ENCODE data around the gene MTOR. TPM values are rescaled to one million over a fixed set of nuclear protein-coding genes. Genes with fewer than 3 reads are reported as not detected.
A peak's percentile ranks its signal among the peaks of the same experiment; 100 is the strongest.
"Not testable (repeated sequence)": the region's sequence is repeated elsewhere in the genome, so short reads cannot be mapped to it uniquely, and the experiment has no call there.

The MTOR gene
- total RNA-seq, 1 donor from 2014 or later = 54.4 TPM

DNA sequence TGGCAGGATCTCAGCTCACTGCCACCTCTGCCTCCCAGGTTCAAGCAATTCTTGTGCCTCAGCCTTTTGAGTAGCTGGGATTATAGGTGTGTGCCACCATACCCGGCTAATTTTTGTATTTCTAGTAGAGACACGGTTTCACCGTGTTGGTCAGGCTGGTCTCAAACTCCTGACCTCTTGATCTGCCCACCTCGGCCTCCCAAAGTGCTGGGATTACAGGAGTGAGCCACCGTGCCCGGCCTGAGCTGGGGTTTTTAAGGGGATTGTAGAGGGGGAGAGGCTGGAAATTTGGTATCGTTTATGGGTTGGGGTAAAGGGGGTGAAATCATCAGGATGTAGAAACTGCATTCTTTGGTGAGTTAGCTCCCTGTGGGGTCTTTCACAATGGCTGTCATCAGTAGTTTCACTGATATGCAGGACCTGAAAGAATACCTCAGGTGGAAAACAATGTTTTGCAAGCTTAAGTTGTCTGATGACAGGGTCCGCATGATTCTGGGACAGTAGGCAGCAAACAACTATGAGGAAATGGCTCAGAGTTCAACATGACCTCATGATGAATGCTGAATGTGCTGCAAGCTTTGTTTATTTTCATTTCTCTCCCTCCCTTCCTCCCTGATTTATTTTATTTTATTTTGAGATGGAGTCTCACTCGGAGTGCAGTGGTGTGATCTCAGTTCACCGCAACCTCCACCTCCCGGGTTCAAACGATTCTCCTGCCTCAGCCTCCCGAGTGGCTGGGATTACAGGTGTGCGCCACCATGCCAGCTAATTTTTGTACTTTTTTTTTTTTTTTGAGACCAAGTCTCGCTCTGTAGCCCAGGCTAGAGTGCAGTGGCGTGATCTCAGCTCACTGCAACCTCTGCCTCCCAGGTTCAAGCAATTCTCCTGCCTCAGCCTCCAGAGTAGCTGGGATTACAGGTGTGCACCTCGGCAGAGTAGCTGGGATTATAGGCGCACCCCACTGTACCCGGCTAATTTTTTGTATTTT lies 5.3 kb upstream of the MTOR start:
- intact Hi-C loops (cut with micrococcal nuclease); DNase-seq; H3K27ac Mint-ChIP-seq; H3K4me3 Mint-ChIP-seq; H3K4me1 Mint-ChIP-seq; H3K9me3 Mint-ChIP-seq; H3K27me3 Mint-ChIP-seq; H3K36me3 Mint-ChIP-seq (ENCODE audit: low read depth): not testable (repeated sequence)

DNA sequence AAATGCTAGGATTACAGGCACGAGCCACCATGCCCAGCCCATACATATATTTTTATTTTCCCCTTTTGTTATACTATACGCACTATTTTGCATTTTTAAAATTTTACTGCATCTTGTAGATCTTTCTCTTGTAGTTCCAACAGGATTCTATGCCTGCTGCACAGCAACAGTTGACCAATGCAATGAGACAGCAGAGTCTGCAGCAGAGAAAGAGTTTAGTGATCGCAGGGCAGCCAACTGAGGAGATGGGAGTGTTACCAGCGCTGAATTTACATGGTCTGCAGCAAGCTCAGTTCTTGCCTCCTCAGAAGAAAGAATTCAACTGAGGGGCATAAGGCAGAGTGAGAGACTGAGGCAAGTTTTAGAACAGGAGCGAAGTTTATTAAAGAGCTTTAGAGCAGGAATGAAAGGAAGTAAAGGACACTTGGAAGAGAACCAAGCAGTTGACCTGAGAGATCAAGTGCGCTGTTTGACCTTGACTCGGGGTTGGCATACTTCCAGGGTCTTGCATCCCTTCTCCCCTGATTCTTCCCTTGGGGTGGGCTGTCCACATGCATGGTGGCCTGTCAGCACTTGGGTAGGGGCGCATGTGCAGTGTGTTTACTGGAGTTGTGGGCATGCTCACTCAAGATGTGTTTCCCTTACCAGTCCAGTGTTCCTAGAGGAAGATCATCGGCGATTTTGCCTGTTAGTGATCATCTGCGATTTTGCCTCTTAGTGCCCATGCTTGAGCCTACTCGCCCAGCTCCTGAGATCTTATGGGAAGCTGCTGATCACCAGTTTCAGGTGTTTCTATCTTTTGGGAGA lies 4.1 kb upstream of the MTOR start:
- intact Hi-C loops (cut with micrococcal nuclease) = no loop called here
- Mint-ChIP-seq H3K4me3 (no peak overlapping the region), H3K4me1 (peaks cover 5% of the 10 kb centered on the region), H3K36me3 (ENCODE audit: low read depth) (no peaks in the 10 kb centered on the region), H3K9me3 (no peaks in the 10 kb centered on the region), H3K27ac (no peak overlapping the region), H3K27me3 (peaks cover 6% of the 10 kb centered on the region)
- no peak for DNase-seq

DNA sequence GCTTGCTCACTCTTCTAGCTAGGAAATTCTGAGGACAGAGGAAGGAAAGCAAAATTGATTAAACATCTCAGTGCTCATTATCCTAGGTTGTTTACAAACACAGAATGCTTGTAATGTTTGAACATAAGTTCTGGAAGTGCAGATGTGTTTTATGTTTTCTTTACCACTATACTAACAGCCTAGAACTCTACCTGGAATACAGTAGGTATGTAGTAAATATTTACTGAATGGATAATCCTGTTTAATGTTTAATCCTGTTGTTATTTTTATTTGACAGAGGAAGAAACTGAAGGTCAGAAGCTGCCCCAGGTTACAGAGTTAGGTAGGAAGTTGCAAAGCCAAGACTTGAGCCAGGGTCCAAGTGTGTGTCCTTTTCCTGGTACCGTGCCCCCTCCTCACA lies 6.1 kb downstream of the MTOR start:
- no peaks in the 10 kb centered on the region for H3K9me3 Mint-ChIP-seq
- H3K27ac Mint-ChIP-seq = no peak overlapping the region
- intact Hi-C loops (cut with micrococcal nuclease) = no loop called here
- H3K36me3 Mint-ChIP-seq (ENCODE audit: low read depth) = peaks cover 52% of the 10 kb centered on the region
- no peak for DNase-seq
- no peak overlapping the region for H3K4me3 Mint-ChIP-seq
- no peaks in the 10 kb centered on the region for H3K27me3 Mint-ChIP-seq
- H3K4me1 Mint-ChIP-seq = peaks cover under 1% of the 10 kb centered on the region

DNA sequence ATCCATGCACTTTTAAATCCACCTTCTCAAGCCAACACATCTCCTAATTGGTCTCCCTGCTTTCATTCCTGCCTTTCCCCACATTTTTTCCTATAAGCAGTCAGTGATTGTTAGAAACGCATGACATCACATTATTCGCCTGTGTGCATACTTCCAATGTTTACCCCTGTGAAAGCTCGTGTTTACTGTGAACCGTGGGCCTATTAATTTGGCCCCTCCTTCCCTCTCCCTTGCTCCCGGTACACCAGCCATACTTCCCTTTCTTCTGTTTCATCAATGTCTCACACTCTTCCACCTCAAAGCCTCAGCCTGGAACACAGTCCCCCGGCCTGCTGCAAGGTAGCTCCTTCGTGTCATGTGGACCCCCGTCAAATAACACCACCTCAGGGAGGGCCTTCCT lies 9.1 kb downstream of the MTOR start:
- Mint-ChIP-seq H3K4me3 (no peak overlapping the region), H3K27me3 (no peaks in the 10 kb centered on the region), H3K27ac (no peak overlapping the region), H3K36me3 (ENCODE audit: low read depth) (peaks cover 51% of the 10 kb centered on the region), H3K4me1 (no peaks in the 10 kb centered on the region), H3K9me3 (no peaks in the 10 kb centered on the region)
- DNase-seq = no peak
- intact Hi-C loops (cut with micrococcal nuclease) = no loop called here

DNA sequence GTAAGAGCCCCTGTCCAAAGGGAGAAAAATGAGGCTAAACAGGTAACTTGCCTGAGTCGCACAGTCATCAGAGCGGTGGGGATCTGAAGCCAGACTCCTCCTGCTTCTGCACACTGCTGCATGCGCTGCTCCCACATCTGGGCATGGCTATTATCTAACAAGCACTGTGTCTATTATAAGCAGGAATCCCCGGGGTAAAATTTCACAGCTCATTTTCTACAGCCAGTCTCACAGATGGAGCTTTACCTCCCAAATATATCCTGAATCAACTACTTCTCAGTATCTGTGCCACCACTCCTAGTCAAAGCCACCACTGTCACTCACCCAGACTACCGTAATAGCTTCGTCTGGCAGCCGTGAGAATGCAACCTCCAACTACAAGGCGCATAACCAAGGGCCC lies 9.8 kb downstream of the MTOR start:
- DNase-seq = no peak
- Mint-ChIP-seq H3K4me1 (no peaks in the 10 kb centered on the region), H3K27ac (peak overlapping the region; percentile 8), H3K9me3 (no peaks in the 10 kb centered on the region), H3K36me3 (ENCODE audit: low read depth) (peaks cover 50% of the 10 kb centered on the region), H3K4me3 (no peak overlapping the region), H3K27me3 (no peaks in the 10 kb centered on the region)
- intact Hi-C loops (cut with micrococcal nuclease) = no loop called here

DNA sequence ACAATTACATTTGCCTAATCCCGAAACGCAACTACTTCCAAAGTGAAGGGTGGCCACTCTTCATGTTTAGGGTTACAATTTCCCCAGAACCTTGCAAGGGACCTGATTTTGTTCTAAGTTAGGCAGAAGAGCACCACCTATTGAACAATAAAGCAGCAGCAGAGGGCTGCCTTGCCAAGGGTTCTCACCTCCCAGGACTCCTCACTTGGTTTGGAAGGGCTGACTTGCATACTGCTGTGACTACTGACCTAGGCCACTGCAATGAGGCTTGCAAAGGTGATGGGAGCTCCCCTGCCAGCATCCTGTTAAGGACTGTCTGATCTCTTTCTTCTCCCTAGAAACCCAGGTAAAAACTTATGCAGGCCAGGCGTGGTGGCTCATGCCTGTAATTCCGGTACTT lies 14.2 kb downstream of the MTOR start:
- H3K4me1 Mint-ChIP-seq = no peaks in the 10 kb centered on the region
- no peak overlapping the region for H3K4me3 Mint-ChIP-seq
- no peak for DNase-seq
- no peaks in the 10 kb centered on the region for H3K9me3 Mint-ChIP-seq
- peaks cover 43% of the 10 kb centered on the region for H3K36me3 Mint-ChIP-seq (ENCODE audit: low read depth)
- intact Hi-C loops (cut with micrococcal nuclease) = loop anchor here (10.0 kb wide), 1 partner anchor 117 kb away; no protein-coding TSS in a partner anchor
- H3K27me3 Mint-ChIP-seq = no peaks in the 10 kb centered on the region
- no peak overlapping the region for H3K27ac Mint-ChIP-seq

DNA sequence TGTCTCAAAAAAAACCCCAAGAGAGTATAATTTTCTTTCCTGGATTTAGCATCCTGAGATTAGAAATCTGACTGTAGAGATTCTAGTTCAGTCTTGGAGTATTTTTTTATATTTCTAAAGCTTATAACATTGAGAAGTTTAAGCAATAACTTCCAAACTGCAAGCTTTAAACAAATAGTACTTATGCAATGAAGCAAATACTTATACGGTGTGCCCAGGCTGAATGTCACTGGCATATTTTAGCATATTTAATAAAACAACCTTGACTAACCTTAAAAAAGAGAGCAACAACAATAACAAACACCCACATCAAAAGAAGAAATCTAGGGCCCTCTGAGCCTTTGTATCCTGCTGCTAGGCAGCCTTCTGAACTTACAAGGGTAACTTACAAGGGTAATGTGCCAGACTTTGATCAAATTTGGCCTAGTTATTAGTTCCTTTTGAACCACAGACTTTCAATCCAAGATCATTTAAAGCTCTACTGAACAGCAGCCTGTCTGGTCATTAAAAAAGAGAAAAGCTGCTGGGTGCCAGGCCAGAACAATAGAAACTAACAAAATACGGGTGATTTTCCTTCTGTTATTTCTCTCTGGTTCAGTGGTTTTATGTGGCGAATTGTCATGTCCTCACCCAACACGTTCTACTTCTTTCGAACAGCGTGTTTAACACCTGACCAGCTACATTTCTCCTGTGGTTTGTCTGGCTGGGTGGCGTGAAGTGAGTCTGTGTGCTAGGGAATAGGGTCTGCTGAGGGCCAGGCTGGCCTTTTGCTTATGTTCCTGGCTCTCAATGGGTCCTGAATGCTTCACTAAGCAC lies 16.2 kb downstream of the MTOR start:
- no peak overlapping the region for H3K4me3 Mint-ChIP-seq
- no peak for DNase-seq
- H3K27ac Mint-ChIP-seq = no peak overlapping the region
- H3K27me3 Mint-ChIP-seq = no peaks in the 10 kb centered on the region
- peaks cover 2% of the 10 kb centered on the region for H3K4me1 Mint-ChIP-seq
- intact Hi-C loops (cut with micrococcal nuclease) = loop anchor here (10.0 kb wide), 1 partner anchor 119 kb away; no protein-coding TSS in a partner anchor
- H3K9me3 Mint-ChIP-seq = no peaks in the 10 kb centered on the region
- peaks cover 42% of the 10 kb centered on the region for H3K36me3 Mint-ChIP-seq (ENCODE audit: low read depth)

DNA sequence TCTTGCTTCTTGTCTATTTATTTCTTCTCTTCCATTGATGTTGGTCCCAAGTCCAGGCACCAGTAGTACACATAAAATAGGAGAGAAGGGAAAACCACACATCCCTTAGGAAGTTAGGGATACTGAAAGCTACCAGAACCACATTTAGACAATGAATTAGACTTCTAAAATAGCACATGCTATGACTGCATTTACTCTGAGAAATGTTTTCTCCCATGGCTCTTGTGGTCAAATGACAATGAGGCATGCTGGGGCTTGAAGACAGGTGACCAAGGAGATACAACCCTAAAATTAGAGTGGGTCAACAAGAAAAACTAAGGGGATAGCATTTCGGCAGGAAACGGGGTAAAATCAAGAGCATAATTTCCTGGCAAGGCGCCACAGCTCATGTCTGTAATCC lies 17.1 kb downstream of the MTOR start:
- H3K36me3 Mint-ChIP-seq (ENCODE audit: low read depth) = peaks cover 38% of the 10 kb centered on the region
- H3K4me3 Mint-ChIP-seq = no peak overlapping the region
- H3K4me1 Mint-ChIP-seq = peaks cover 2% of the 10 kb centered on the region
- H3K27ac Mint-ChIP-seq = no peak overlapping the region
- H3K9me3 Mint-ChIP-seq = no peaks in the 10 kb centered on the region
- DNase-seq = no peak
- intact Hi-C loops (cut with micrococcal nuclease) = loop anchor here (10.0 kb wide), 1 partner anchor 120 kb away; no protein-coding TSS in a partner anchor
- H3K27me3 Mint-ChIP-seq = no peaks in the 10 kb centered on the region

DNA sequence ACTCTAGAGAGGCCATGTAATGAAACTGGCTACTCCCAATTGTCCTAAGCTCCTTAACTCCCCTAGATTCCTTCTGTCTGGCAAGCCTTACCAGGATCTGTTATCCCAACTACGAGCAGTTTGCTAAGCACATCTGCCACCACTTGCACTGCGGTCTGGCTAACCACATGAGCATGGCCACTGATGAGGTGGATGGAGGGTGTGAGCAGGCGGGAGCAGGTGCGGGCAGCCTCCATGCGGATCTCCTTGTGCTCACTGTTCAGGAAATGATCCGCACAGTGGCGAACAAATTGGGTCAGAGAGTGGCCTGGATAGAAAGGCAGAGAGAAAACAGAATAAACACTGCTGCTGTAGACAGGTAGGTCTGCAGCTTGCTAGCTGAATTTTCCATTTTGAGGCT lies 24.0 kb downstream of the MTOR start:
- Mint-ChIP-seq H3K27ac (no peak overlapping the region), H3K4me3 (no peak overlapping the region), H3K4me1 (peaks cover 6% of the 10 kb centered on the region), H3K36me3 (ENCODE audit: low read depth) (peaks cover 55% of the 10 kb centered on the region), H3K9me3 (no peaks in the 10 kb centered on the region), H3K27me3 (no peaks in the 10 kb centered on the region)
- no peak for DNase-seq
- intact Hi-C loops (cut with micrococcal nuclease) = no loop called here

DNA sequence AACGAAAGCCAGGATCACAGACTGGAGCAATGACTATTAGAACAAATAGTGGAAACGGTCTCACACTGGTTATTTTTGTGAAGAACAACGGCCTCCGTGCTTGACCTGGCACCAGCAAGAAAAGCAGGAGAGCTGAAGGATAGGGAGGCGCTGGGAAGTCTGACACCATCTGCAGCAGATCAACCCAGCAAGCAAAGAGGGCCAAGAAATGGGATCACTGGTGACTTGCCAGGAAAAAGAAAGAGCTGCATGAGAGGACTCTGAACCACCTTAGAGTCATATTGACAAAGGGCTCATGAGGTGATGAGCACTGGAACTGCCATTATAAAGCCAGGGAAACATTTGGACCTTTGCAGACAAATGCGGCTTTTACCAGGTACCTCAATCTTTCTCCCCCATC lies 25.0 kb downstream of the MTOR start:
- DNase-seq = no peak
- intact Hi-C loops (cut with micrococcal nuclease) = no loop called here
- no peaks in the 10 kb centered on the region for H3K9me3 Mint-ChIP-seq
- peaks cover 6% of the 10 kb centered on the region for H3K4me1 Mint-ChIP-seq
- H3K36me3 Mint-ChIP-seq (ENCODE audit: low read depth) = peaks cover 57% of the 10 kb centered on the region
- H3K27ac Mint-ChIP-seq = no peak overlapping the region
- H3K4me3 Mint-ChIP-seq = no peak overlapping the region
- no peaks in the 10 kb centered on the region for H3K27me3 Mint-ChIP-seq

DNA sequence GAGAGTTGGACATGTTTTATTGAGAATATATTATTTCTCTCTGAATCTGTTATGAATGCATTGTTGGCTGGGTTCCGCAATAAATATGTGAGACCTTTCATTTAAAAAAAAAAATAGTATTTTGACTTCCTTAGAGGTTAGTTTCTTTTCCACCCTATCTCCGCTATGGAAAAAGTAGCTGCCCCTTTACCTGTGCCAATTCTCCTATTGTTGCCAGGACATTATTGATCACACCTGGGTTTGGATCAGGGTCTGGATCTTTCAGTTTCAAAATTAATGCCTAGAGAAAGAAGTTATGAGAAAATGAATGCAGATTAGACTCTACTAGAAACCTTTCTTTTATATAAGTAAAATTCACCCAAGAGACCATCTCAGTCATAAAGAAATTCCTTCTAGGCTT lies 29.1 kb downstream of the MTOR start:
- intact Hi-C loops (cut with micrococcal nuclease) = no loop called here
- no peaks in the 10 kb centered on the region for H3K9me3 Mint-ChIP-seq
- H3K36me3 Mint-ChIP-seq (ENCODE audit: low read depth) = peaks cover 61% of the 10 kb centered on the region
- H3K4me3 Mint-ChIP-seq = no peak overlapping the region
- no peak overlapping the region for H3K27ac Mint-ChIP-seq
- no peak for DNase-seq
- peaks cover 4% of the 10 kb centered on the region for H3K4me1 Mint-ChIP-seq
- no peaks in the 10 kb centered on the region for H3K27me3 Mint-ChIP-seq

DNA sequence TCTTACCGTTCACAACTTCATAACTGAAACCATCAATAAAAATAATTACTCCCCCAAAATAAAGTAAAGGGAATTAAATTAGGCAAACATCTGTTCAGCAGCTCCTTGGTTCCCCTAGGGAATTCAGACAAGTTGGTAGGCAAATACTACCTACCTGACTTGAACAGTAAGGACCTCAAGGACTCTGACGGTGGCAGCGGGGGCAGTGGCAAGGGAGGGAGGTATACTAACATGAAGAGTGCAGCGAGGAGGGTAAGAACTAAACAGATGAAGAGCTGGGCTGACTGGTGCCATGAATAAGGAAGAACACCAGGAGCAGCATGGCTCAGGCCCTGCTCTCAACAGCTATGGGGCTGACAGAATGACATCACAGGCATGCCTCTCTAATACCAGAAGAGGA lies 33.1 kb downstream of the MTOR start:
- Mint-ChIP-seq H3K4me3 (no peak overlapping the region), H3K27ac (no peak overlapping the region), H3K27me3 (no peaks in the 10 kb centered on the region), H3K4me1 (peaks cover 15% of the 10 kb centered on the region), H3K9me3 (no peaks in the 10 kb centered on the region), H3K36me3 (ENCODE audit: low read depth) (peaks cover 65% of the 10 kb centered on the region)
- DNase-seq = no peak
- intact Hi-C loops (cut with micrococcal nuclease) = no loop called here
